C4-2B (cell line): Measurements from ENCODE around the gene DUSP5.

ENCODE experiments used
- CTCF ChIP-seq: fragments of 450-650 bp; conservative IDR thresholded peaks from 2 replicates; pipeline ENCODE4 v1.5.1; 2017; ENCODE audit warnings: mild to moderate bottlenecking
- ZFX ChIP-seq: fragments of 450-650 bp; IDR thresholded peaks from 2 replicates; pipeline ENCODE4 v1.6.1; 2017

DNA sequence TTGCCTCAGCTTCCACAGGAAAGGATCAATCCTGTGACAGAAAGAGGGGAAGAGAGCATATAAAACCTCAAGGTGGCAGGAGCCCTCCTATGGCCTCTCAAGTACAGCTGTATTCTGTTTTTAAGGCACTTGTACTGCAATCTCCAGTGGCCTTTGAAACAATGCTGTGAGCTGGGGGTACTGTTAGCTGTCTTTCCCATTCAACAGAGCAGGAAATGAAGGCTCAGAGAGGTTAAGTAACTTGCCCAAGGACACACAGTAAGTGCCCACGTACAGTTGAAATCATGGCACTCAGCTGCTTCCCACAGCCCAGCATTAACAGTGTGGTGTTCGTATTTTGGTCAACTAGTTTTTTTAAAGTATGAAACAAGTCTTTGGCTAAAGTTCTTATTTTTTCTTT, 34.0 kb downstream of the DUSP5 start:
- TF ChIP-seq CTCF = no peak
- no peak for TF ChIP-seq ZFX
